Measurements from ENCODE around the gene NIPA2. TPM values are rescaled to one million over a fixed set of nuclear protein-coding genes. Genes with fewer than 3 reads are reported as not detected.

NIPA2 gene
- total RNA-seq, 2 experiments from 2014 or later, result 42.6 to 61.4 TPM

- no peak overlapping the region for H3K4me3 Mint-ChIP-seq
- ATAC-seq (no peak), DNase-seq (no peak)
- no peak overlapping the region for H3K27ac Mint-ChIP-seq
- H3K9me3 Mint-ChIP-seq (ENCODE audit: low read depth), result no peaks in the 10 kb centered on the region
- CTCF ChIA-PET, result no interaction called here
- intact Hi-C loops (cut with DNase I, micrococcal nuclease), result no loop called here
- peaks cover 35% of the 10 kb centered on the region for H3K36me3 Mint-ChIP-seq (ENCODE audit: low read depth)
- no peaks in the 10 kb centered on the region for H3K4me1 Mint-ChIP-seq
- H3K27me3 Mint-ChIP-seq, result no peaks in the 10 kb centered on the region
- POLR2A ChIA-PET, result interaction anchor here (0.6 kb wide), 1 partner anchor 509 kb away, joined by 4 read pairs; no protein-coding TSS in a partner anchor
Observed at GRCh38 chr15:22868928-22869327, 30.5 kb downstream of the NIPA2 start.

GRCh38 chr15:22869856-22870255, 31.4 kb downstream of the NIPA2 start:
- intact Hi-C loops (cut with DNase I, micrococcal nuclease), result no loop called here
- Mint-ChIP-seq H3K4me1 (no peaks in the 10 kb centered on the region), H3K9me3 (ENCODE audit: low read depth) (no peaks in the 10 kb centered on the region), H3K27ac (no peak overlapping the region), H3K4me3 (no peak overlapping the region), H3K27me3 (no peaks in the 10 kb centered on the region), H3K36me3 (ENCODE audit: low read depth) (peaks cover 30% of the 10 kb centered on the region)
- DNase-seq, result no peak
- no peak for ATAC-seq
- CTCF ChIA-PET, result no interaction called here
- POLR2A ChIA-PET, result no interaction called here

GRCh38 chr15:22870865-22871264, 32.4 kb downstream of the NIPA2 start:
- ChIA-PET POLR2A (no interaction called here), CTCF (no interaction called here)
- no peaks in the 10 kb centered on the region for H3K27me3 Mint-ChIP-seq
- H3K4me1 Mint-ChIP-seq, result no peaks in the 10 kb centered on the region
- intact Hi-C loops (cut with DNase I, micrococcal nuclease), result no loop called here
- no peaks in the 10 kb centered on the region for H3K9me3 Mint-ChIP-seq (ENCODE audit: low read depth)
- no peak overlapping the region for H3K4me3 Mint-ChIP-seq
- DNase-seq (no peak), ATAC-seq (no peak)
- H3K36me3 Mint-ChIP-seq (ENCODE audit: low read depth), result peaks cover 24% of the 10 kb centered on the region
- H3K27ac Mint-ChIP-seq, result no peak overlapping the region

- POLR2A ChIA-PET, result no interaction called here
Observed at GRCh38 chr15:22871481-22872086, 33.1 kb downstream of the NIPA2 start.

GRCh38 chr15:22872936-22873701, 34.7 kb downstream of the NIPA2 start:
- Mint-ChIP-seq H3K36me3 (ENCODE audit: low read depth) (peaks cover 23% of the 10 kb centered on the region), H3K4me3 (no peak overlapping the region), H3K27me3 (no peaks in the 10 kb centered on the region), H3K27ac (no peak overlapping the region), H3K9me3 (ENCODE audit: low read depth) (no peaks in the 10 kb centered on the region), H3K4me1 (no peaks in the 10 kb centered on the region)
- ChIA-PET CTCF (no interaction called here), POLR2A (no interaction called here)
- intact Hi-C loops (cut with DNase I, micrococcal nuclease), result no loop called here
- DNase-seq (no peak), ATAC-seq (no peak)

More at GRCh38 chr15:22871481-22872086, 33.1 kb downstream of the NIPA2 start:
- intact Hi-C loops (cut with DNase I, micrococcal nuclease), result no loop called here
- DNase-seq (no peak), ATAC-seq (no peak)
- H3K36me3 Mint-ChIP-seq (ENCODE audit: low read depth), result peaks cover 20% of the 10 kb centered on the region
- H3K27ac Mint-ChIP-seq, result no peak overlapping the region
- CTCF ChIA-PET, result no interaction called here
- H3K4me3 Mint-ChIP-seq, result no peak overlapping the region
- no peaks in the 10 kb centered on the region for H3K27me3 Mint-ChIP-seq
- H3K9me3 Mint-ChIP-seq (ENCODE audit: low read depth), result no peaks in the 10 kb centered on the region
- H3K4me1 Mint-ChIP-seq, result no peaks in the 10 kb centered on the region

GRCh38 chr15:22873841-22874240, 35.4 kb downstream of the NIPA2 start:
- Mint-ChIP-seq H3K27me3 (no peaks in the 10 kb centered on the region), H3K36me3 (ENCODE audit: low read depth) (peaks cover 22% of the 10 kb centered on the region), H3K4me3 (no peak overlapping the region), H3K9me3 (ENCODE audit: low read depth) (no peaks in the 10 kb centered on the region), H3K4me1 (no peaks in the 10 kb centered on the region), H3K27ac (no peak overlapping the region)
- intact Hi-C loops (cut with DNase I, micrococcal nuclease), result no loop called here
- POLR2A ChIA-PET, result no interaction called here
- DNase-seq (no peak), ATAC-seq (no peak)
- CTCF ChIA-PET, result no interaction called here

- intact Hi-C loops (cut with DNase I, micrococcal nuclease), result no loop called here
- Mint-ChIP-seq H3K27ac (no peak overlapping the region), H3K4me3 (no peak overlapping the region), H3K9me3 (ENCODE audit: low read depth) (no peaks in the 10 kb centered on the region), H3K4me1 (no peaks in the 10 kb centered on the region), H3K36me3 (ENCODE audit: low read depth) (peaks cover 19% of the 10 kb centered on the region), H3K27me3 (no peaks in the 10 kb centered on the region)
- ChIA-PET POLR2A (no interaction called here), CTCF (no interaction called here)
- DNase-seq (no peak), ATAC-seq (no peak)
Observed at GRCh38 chr15:22874256-22874655, 35.8 kb downstream of the NIPA2 start.

GRCh38 chr15:22874966-22875365, 36.5 kb downstream of the NIPA2 start:
- no peak overlapping the region for H3K4me3 Mint-ChIP-seq
- no peaks in the 10 kb centered on the region for H3K4me1 Mint-ChIP-seq
- DNase-seq, result no peak
- POLR2A ChIA-PET, result no interaction called here
- CTCF ChIA-PET, result no interaction called here
- no peak overlapping the region for H3K27ac Mint-ChIP-seq
- ATAC-seq, result no peak
- H3K27me3 Mint-ChIP-seq, result no peaks in the 10 kb centered on the region
- H3K36me3 Mint-ChIP-seq (ENCODE audit: low read depth), result peaks cover 17% of the 10 kb centered on the region
- intact Hi-C loops (cut with DNase I, micrococcal nuclease), result no loop called here
- no peaks in the 10 kb centered on the region for H3K9me3 Mint-ChIP-seq (ENCODE audit: low read depth)

- Mint-ChIP-seq H3K4me1 (no peaks in the 10 kb centered on the region), H3K9me3 (ENCODE audit: low read depth) (no peaks in the 10 kb centered on the region), H3K4me3 (no peak overlapping the region), H3K36me3 (ENCODE audit: low read depth) (peaks cover 17% of the 10 kb centered on the region), H3K27me3 (no peaks in the 10 kb centered on the region), H3K27ac (no peak overlapping the region)
- ChIA-PET POLR2A (no interaction called here), CTCF (interaction anchor here (0.7 kb wide), 1 partner anchor 137 kb away, joined by 4 read pairs; no protein-coding TSS in a partner anchor)
- DNase-seq, result no peak
- ATAC-seq, result no peak
- intact Hi-C loops (cut with DNase I, micrococcal nuclease), result no loop called here
Observed at GRCh38 chr15:22877117-22877516, 38.7 kb downstream of the NIPA2 start.

- Mint-ChIP-seq H3K4me3 (no peak overlapping the region), H3K27ac (no peak overlapping the region), H3K4me1 (no peaks in the 10 kb centered on the region), H3K9me3 (ENCODE audit: low read depth) (no peaks in the 10 kb centered on the region), H3K27me3 (no peaks in the 10 kb centered on the region), H3K36me3 (ENCODE audit: low read depth) (peaks cover 17% of the 10 kb centered on the region)
- ATAC-seq (no peak), DNase-seq (no peak)
- intact Hi-C loops (cut with DNase I, micrococcal nuclease), result no loop called here
- ChIA-PET CTCF (no interaction called here), POLR2A (no interaction called here)
Observed at GRCh38 chr15:22877607-22878006, 39.1 kb downstream of the NIPA2 start.

GRCh38 chr15:22878103-22878502, 39.6 kb downstream of the NIPA2 start:
- Mint-ChIP-seq H3K27me3 (no peaks in the 10 kb centered on the region), H3K27ac (no peak overlapping the region), H3K4me1 (no peaks in the 10 kb centered on the region), H3K36me3 (ENCODE audit: low read depth) (peaks cover 17% of the 10 kb centered on the region), H3K9me3 (ENCODE audit: low read depth) (no peaks in the 10 kb centered on the region), H3K4me3 (no peak overlapping the region)
- intact Hi-C loops (cut with DNase I, micrococcal nuclease), result no loop called here
- ATAC-seq (no peak), DNase-seq (no peak)
- POLR2A ChIA-PET, result no interaction called here
- CTCF ChIA-PET, result no interaction called here
